ENCODE measurements around the gene TIMM17B.

TIMM17B gene

GRCh38 chrX:48937054-48937907, 39.7 kb upstream of the TIMM17B start:
- Histone ChIP-seq H3K27ac (no peak overlapping the region), H3K9ac (ENCODE audit: insufficient read length) (no peak overlapping the region), H3K4me3 (no peak overlapping the region), H3K9me3 (ENCODE audit: low read depth, low read length) (no peaks in the 10 kb centered on the region), H3K36me3 (ENCODE audit: insufficient read depth, low read length) (peaks cover 20% of the 10 kb centered on the region)
- no peak for DNase-seq (ENCODE audit: low read depth, low spot score)
- TF ChIP-seq EZH2 (IDR thresholded peaks at IDR 0.05) (no peak), FOXP2 (optimal IDR thresholded peaks at IDR 0.05; ENCODE audit: control extremely low read depth, extremely low read length, insufficient read depth) (no peak), POLR2AphosphoS5 (IDR thresholded peaks at IDR 0.05; ENCODE audit: borderline replicate concordance, low read depth, low read length) (no peak)

GRCh38 chrX:48936429-48937053, 39.0 kb upstream of the TIMM17B start:
- Histone ChIP-seq H3K9me3 (ENCODE audit: low read depth, low read length) (no peaks in the 10 kb centered on the region), H3K27ac (no peak overlapping the region), H3K4me3 (no peak overlapping the region), H3K9ac (ENCODE audit: insufficient read length) (no peak overlapping the region), H3K36me3 (ENCODE audit: insufficient read depth, low read length) (peaks cover 20% of the 10 kb centered on the region)
- no peak for DNase-seq (ENCODE audit: low read depth, low spot score)
- TF ChIP-seq EZH2 (IDR thresholded peaks at IDR 0.05) = no peak
- no peak for TF ChIP-seq POLR2AphosphoS5 (IDR thresholded peaks at IDR 0.05; ENCODE audit: borderline replicate concordance, low read depth, low read length)
- no peak for TF ChIP-seq FOXP2 (optimal IDR thresholded peaks at IDR 0.05; ENCODE audit: control extremely low read depth, extremely low read length, insufficient read depth)

- no peak overlapping the region for H3K4me3 ChIP-seq
- no peaks in the 10 kb centered on the region for H3K9me3 ChIP-seq (ENCODE audit: low read depth, low read length)
- H3K27ac ChIP-seq = no peak overlapping the region
- H3K9ac ChIP-seq (ENCODE audit: insufficient read length) = no peak overlapping the region
- H3K36me3 ChIP-seq (ENCODE audit: insufficient read depth, low read length) = peaks cover 20% of the 10 kb centered on the region
- TF ChIP-seq POLR2AphosphoS5 (IDR thresholded peaks at IDR 0.05; ENCODE audit: borderline replicate concordance, low read depth, low read length) (no peak), FOXP2 (optimal IDR thresholded peaks at IDR 0.05; ENCODE audit: control extremely low read depth, extremely low read length, insufficient read depth) (no peak), EZH2 (IDR thresholded peaks at IDR 0.05) (no peak)
- no peak for DNase-seq (ENCODE audit: low read depth, low spot score)
Measured at GRCh38 chrX:48935301-48935670, 37.7 kb upstream of the TIMM17B start.

- no peaks in the 10 kb centered on the region for H3K9me3 ChIP-seq (ENCODE audit: low read depth, low read length)
- TF ChIP-seq POLR2AphosphoS5 (IDR thresholded peaks at IDR 0.05; ENCODE audit: borderline replicate concordance, low read depth, low read length) (no peak), FOXP2 (optimal IDR thresholded peaks at IDR 0.05; ENCODE audit: control extremely low read depth, extremely low read length, insufficient read depth) (no peak), EZH2 (IDR thresholded peaks at IDR 0.05) (no peak)
- H3K27ac ChIP-seq = no peak overlapping the region
- H3K4me3 ChIP-seq = no peak overlapping the region
- H3K9ac ChIP-seq (ENCODE audit: insufficient read length) = no peak overlapping the region
- H3K36me3 ChIP-seq (ENCODE audit: insufficient read depth, low read length) = peaks cover 20% of the 10 kb centered on the region
- DNase-seq (ENCODE audit: low read depth, low spot score) = no peak
Measured at GRCh38 chrX:48934581-48935300, 37.2 kb upstream of the TIMM17B start.

GRCh38 chrX:48933757-48934156, 36.2 kb upstream of the TIMM17B start:
- H3K36me3 ChIP-seq (ENCODE audit: insufficient read depth, low read length) = peaks cover 20% of the 10 kb centered on the region
- no peak overlapping the region for H3K4me3 ChIP-seq
- H3K27ac ChIP-seq = no peak overlapping the region
- TF ChIP-seq EZH2 (IDR thresholded peaks at IDR 0.05) (no peak), POLR2AphosphoS5 (IDR thresholded peaks at IDR 0.05; ENCODE audit: borderline replicate concordance, low read depth, low read length) (no peak), FOXP2 (optimal IDR thresholded peaks at IDR 0.05; ENCODE audit: control extremely low read depth, extremely low read length, insufficient read depth) (no peak)
- no peak overlapping the region for H3K9ac ChIP-seq (ENCODE audit: insufficient read length)
- no peak for DNase-seq (ENCODE audit: low read depth, low spot score)
- no peaks in the 10 kb centered on the region for H3K9me3 ChIP-seq (ENCODE audit: low read depth, low read length)

- Histone ChIP-seq H3K4me3 (no peak overlapping the region), H3K9ac (ENCODE audit: insufficient read length) (no peak overlapping the region), H3K9me3 (ENCODE audit: low read depth, low read length) (no peaks in the 10 kb centered on the region), H3K36me3 (ENCODE audit: insufficient read depth, low read length) (peaks cover 8% of the 10 kb centered on the region; the same call in 1 of the 2 replicates), H3K27ac (no peak overlapping the region)
- TF ChIP-seq POLR2AphosphoS5 (IDR thresholded peaks at IDR 0.05; ENCODE audit: borderline replicate concordance, low read depth, low read length) = no peak
- TF ChIP-seq FOXP2 (optimal IDR thresholded peaks at IDR 0.05; ENCODE audit: control extremely low read depth, extremely low read length, insufficient read depth) = no peak
- TF ChIP-seq EZH2 (IDR thresholded peaks at IDR 0.05) = no peak
- DNase-seq (ENCODE audit: low read depth, low spot score) = no peak
Measured at GRCh38 chrX:48927736-48928382, 30.3 kb upstream of the TIMM17B start.

- Histone ChIP-seq H3K9me3 (ENCODE audit: low read depth, low read length) (no peaks in the 10 kb centered on the region), H3K36me3 (ENCODE audit: insufficient read depth, low read length) (peaks cover 6% of the 10 kb centered on the region; the same call in 1 of the 2 replicates), H3K4me3 (no peak overlapping the region), H3K27ac (no peak overlapping the region), H3K9ac (ENCODE audit: insufficient read length) (no peak overlapping the region)
- TF ChIP-seq EZH2 (IDR thresholded peaks at IDR 0.05) = no peak
- no peak for DNase-seq (ENCODE audit: low read depth, low spot score)
Measured at GRCh38 chrX:48927123-48927522, 29.6 kb upstream of the TIMM17B start.

GRCh38 chrX:48924270-48924669, 26.7 kb upstream of the TIMM17B start:
- no peaks in the 10 kb centered on the region for H3K9me3 ChIP-seq (ENCODE audit: low read depth, low read length)
- H3K27ac ChIP-seq = no peak overlapping the region
- H3K36me3 ChIP-seq (ENCODE audit: insufficient read depth, low read length) = peaks cover 6% of the 10 kb centered on the region; the same call in 1 of the 2 replicates
- DNase-seq (ENCODE audit: low read depth, low spot score) = no peak
- H3K4me3 ChIP-seq = no peak overlapping the region
- TF ChIP-seq POLR2AphosphoS5 (IDR thresholded peaks at IDR 0.05; ENCODE audit: borderline replicate concordance, low read depth, low read length) = no peak
- no peak for TF ChIP-seq EZH2 (IDR thresholded peaks at IDR 0.05)
- no peak for TF ChIP-seq FOXP2 (optimal IDR thresholded peaks at IDR 0.05; ENCODE audit: control extremely low read depth, extremely low read length, insufficient read depth)
- no peak overlapping the region for H3K9ac ChIP-seq (ENCODE audit: insufficient read length)

Data from SK-N-MC (cell line).